ENCODE measurements around the gene PTBP1.

Gene PTBP1

GRCh38 chr19:789701-790060 lies 7.6 kb upstream of the PTBP1 start:
- no peak overlapping the region for H3K4me3 ChIP-seq (replicated peaks; ENCODE audit: low read depth, low read length)
- DNase-seq (ENCODE audit: extremely low read depth, low read depth): no peak

GRCh38 chr19:791007-791566 lies 6.2 kb upstream of the PTBP1 start:
- TF ChIP-seq CTCF (IDR thresholded peaks at IDR 0.05; ENCODE audit: low read depth, low read length, missing control alignments): no peak
- no peak for DNase-seq (ENCODE audit: extremely low read depth, low read depth)
- H3K4me3 ChIP-seq (replicated peaks; ENCODE audit: low read depth, low read length): no peak overlapping the region

More at GRCh38 chr19:789701-790060, 7.6 kb upstream of the PTBP1 start:
- TF ChIP-seq CTCF (IDR thresholded peaks at IDR 0.05; ENCODE audit: low read depth, low read length, missing control alignments): no peak

DNA sequence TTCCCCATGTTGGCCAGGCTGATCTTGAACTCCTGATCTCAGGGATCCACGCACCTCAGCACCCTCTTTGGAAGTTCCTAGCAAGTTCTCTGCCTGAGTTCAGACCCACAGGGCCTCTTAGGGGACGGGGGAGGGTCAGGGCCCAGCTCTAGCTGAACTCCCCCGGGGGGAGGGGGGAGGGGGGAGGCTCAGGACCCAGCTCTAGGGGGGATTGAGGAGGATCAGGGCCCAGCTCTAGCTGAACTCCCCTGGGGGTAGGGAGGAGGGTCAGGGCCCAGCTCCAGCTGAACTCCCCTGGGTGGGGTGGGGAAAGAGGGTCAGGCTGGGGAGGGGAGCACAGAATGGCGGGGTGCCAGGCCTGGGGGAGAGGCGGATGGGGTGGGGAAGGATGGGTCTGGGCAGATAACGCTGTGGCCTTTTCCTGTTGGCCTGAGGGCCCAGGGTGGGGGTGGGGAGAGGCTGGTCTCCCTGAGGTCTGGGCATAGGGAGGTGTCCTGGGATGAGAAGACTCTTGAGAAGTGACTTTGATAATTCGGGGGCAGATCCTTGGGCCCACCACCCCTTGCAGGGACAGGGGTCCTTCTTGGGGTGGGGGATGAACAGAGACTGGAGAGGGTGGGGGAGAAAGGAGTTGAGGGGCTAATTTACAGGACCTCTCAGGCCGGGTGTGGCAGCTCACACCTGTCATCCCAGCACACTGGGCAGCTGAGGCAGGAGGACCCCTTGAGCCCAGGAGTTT lies 5.5 kb upstream of the PTBP1 start:
- H3K4me3 ChIP-seq (replicated peaks; ENCODE audit: low read depth, low read length): no peak overlapping the region
- TF ChIP-seq CTCF (IDR thresholded peaks at IDR 0.05; ENCODE audit: low read depth, low read length, missing control alignments): no peak
- DNase-seq (ENCODE audit: extremely low read depth, low read depth): no peak

DNA sequence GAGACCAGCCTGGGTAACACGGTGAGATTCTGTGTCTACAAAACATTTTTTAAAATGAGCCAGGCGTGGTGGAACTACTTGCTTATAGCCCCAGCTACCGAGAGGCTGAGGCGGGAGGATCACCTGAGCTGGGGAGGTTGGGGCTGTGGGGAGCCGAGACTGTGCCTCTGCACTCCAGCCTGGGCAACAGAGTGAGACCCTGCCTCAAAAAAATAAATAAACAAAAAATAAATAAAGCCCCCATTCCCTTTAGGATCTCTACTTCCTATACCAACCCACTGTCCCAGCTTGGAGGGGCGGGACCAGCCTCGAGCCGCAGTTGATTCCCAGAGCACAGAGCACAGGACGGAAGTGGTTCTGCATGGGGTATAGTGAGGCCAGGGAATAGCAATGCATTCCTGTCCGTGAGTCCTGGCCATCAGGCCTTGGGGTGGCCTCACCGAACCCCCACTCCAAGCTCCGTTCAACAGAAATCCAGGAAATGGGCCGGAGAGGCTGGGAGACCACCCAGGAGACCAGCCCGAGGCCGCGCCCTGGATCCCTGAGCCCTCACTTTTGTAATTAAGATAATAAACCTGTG lies 4.9 kb upstream of the PTBP1 start:
- no peak for TF ChIP-seq CTCF (IDR thresholded peaks at IDR 0.05; ENCODE audit: low read depth, low read length, missing control alignments)
- H3K4me3 ChIP-seq (replicated peaks; ENCODE audit: low read depth, low read length): no peak overlapping the region
- no peak for DNase-seq (ENCODE audit: extremely low read depth, low read depth)

GRCh38 chr19:793806-794205 lies 3.4 kb upstream of the PTBP1 start:
- TF ChIP-seq CTCF (IDR thresholded peaks at IDR 0.05; ENCODE audit: low read depth, low read length, missing control alignments): no peak
- DNase-seq (ENCODE audit: extremely low read depth, low read depth): no peak
- H3K4me3 ChIP-seq (replicated peaks; ENCODE audit: low read depth, low read length): no peak overlapping the region

- TF ChIP-seq CTCF (IDR thresholded peaks at IDR 0.05; ENCODE audit: low read depth, low read length, missing control alignments): no peak
- DNase-seq (ENCODE audit: extremely low read depth, low read depth): no peak
- H3K4me3 ChIP-seq (replicated peaks; ENCODE audit: low read depth, low read length): no peak overlapping the region
These were observed 2.1 kb upstream of the PTBP1 start for GRCh38 chr19:795073-795611.
